Stimulated activated CD8-positive, alpha-beta memory T cell treated with anti-CD3 and anti-CD28 coated beads, Interleukin-15, amount 100 ng/mL, for 4 hours (primary cell): ENCODE results near the gene PPP5C.
"Not testable (repeated sequence)": the region's sequence is repeated elsewhere in the genome, so short reads cannot be mapped to it uniquely, and the experiment has no call there.

ENCODE experiments used
- DNase-seq, 2 donors: peaks; one replicate each; pipeline ENCODE4 v3.0.0-alpha.2; 2020; ENCODE audit warnings: low read depth in 2 of 2

The PPP5C gene

DNA sequence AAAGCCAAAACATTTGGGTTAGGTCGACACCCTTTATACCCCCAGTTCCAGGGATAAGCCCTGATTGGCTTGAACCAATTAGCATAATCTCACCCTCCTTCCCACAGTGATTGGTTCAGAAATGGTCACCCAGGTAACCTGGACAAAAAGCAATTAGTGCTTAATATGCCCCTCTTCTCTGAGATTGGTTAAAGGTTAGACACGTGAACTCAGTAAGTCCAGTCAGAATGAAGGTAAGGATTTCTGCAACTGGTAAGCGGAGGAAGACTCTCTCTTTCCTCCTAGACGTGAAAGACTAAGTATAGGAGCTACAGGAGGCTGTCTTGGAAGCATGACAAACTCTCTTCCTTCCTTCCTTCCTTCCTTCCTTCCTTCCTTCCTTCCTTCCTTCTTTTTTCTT lies 83.1 kb downstream of the PPP5C start:
- DNase-seq = no peak

DNA sequence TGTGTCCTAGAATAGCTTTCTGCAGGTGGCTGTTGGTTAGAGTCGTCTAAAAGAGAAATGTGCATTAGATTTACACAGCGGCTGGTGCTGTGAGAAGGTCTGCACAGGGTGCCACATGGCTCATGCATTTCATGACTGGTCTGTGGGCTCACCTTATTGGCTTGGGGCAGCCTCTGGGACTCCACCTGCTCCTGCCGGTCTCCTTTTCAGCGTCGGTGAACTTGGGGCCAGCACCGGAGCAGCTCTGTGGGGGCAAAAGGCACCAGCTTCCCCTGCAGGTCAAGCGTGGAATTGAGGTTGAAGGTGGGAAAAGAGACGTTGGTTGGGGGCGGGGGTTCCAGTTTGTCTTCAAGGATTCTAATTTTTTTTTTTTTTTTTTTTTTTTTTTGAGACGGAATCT lies 84.9 kb downstream of the PPP5C start:
- no peak for DNase-seq

DNA sequence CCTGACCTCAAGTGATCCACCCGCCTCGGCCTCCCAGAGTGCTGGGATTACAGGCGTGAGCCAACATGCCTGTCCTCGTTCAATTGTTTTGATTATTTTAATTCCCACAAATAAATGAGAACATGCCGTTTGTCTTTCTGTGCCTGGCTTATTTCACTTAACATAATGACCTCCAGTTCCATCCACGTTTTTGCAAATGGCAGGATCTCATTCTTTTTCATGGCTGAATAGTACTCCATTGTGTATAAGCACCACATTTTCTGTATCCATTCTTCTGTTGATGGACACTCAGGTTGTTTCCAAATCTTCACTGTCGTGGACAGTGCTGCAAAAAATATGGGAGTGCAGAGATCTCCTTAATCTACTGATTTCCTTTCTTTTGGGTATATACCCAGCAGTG lies 86.6 kb downstream of the PPP5C start:
- not testable (repeated sequence) for DNase-seq

DNA sequence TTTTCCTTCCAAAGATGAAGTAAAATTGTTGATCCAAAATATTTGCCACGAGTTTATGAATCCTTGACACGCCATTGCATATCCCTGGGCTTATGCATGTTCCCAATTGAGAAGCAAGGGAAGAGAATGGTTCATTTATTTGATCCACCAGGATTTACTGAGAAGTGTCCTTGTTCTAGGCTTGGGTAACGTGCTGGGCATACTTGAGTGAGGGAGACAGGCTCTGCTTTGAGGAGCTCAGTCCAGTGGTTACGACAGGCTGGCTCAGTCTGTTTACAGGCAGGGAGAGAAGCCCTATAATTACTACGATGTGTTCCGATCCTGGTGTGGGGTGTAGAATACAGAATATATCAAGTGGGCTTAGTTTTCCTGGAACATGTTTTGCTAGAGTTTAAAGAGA lies 88.1 kb downstream of the PPP5C start:
- DNase-seq = no peak

DNA sequence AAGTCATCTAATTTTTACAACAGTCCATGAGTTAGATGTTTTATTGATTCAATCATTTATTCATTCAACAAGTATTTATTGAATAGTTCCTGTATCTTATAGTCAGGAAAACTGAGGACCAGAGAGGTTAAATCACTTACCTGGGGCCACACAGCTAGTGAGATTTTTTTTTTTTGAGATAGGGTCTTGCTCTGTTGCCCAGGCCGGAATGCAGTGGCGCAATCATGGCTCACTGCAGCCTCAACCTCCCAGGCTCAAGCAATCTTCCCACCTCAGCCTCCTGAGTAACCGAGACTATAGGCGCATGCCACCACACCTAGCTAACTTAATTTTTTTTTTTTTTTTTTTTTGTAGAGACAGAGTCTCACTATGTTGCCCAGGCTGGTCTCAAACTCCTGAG lies 88.8 kb downstream of the PPP5C start:
- DNase-seq = not testable (repeated sequence)
